SK-N-SH treated with all-trans-retinoic acid at 6 μM for 48 hours (cell line): ENCODE results near the gene MYLIP.

Experiments
- TF ChIP-seq, protein P1 (sequence below): fragments of 250-450 bp; sonication (Bioruptor Pico); IDR thresholded peaks from 2 replicates; pipeline ENCODE4 v1.5.1; 2020; ENCODE audit warnings: low read depth, mild to moderate bottlenecking, moderate library complexity
- TF ChIP-seq, protein P2 (sequence below): fragments of 250-450 bp; sonication (Bioruptor Pico); IDR thresholded peaks from 2 replicates; pipeline ENCODE4 v1.8.0; 2020; ENCODE audit warnings: mild to moderate bottlenecking, moderate library complexity, borderline replicate concordance
- TF ChIP-seq, protein P3 (sequence below): fragments of 250-450 bp; sonication (Bioruptor Pico); IDR thresholded peaks from 2 replicates; pipeline ENCODE4 v1.8.0; 2021; ENCODE audit warnings: low read depth, mild to moderate bottlenecking, moderate library complexity, borderline replicate concordance

DNA sequence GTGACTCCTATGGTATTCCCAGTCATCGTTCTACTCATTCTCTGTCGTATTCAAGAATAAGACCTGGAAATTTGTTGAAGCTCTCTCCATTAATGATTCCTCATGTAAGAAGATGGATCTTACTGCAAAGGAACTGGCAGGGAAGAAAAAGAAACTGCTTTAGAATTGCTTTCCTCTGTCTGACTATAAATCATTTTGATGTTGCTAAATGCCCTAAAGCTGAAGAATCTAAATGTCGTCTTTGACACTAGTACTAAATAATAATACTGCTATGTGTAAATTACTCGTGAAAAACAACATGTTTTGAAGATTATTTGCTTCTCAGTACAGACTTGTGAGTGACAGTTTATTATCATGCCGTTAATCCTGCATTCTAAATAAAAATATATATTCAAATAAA, 20.5 kb upstream of the MYLIP start:
- TF ChIP-seq, protein P1, sequence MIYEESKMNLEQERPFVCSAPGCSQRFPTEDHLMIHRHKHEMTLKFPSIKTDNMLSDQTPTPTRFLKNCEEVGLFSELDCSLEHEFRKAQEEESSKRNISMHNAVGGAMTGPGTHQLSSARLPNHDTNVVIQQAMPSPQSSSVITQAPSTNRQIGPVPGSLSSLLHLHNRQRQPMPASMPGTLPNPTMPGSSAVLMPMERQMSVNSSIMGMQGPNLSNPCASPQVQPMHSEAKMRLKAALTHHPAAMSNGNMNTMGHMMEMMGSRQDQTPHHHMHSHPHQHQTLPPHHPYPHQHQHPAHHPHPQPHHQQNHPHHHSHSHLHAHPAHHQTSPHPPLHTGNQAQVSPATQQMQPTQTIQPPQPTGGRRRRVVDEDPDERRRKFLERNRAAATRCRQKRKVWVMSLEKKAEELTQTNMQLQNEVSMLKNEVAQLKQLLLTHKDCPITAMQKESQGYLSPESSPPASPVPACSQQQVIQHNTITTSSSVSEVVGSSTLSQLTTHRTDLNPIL (CRISPR knock-in tag), result no peak
- TF ChIP-seq, protein P2, sequence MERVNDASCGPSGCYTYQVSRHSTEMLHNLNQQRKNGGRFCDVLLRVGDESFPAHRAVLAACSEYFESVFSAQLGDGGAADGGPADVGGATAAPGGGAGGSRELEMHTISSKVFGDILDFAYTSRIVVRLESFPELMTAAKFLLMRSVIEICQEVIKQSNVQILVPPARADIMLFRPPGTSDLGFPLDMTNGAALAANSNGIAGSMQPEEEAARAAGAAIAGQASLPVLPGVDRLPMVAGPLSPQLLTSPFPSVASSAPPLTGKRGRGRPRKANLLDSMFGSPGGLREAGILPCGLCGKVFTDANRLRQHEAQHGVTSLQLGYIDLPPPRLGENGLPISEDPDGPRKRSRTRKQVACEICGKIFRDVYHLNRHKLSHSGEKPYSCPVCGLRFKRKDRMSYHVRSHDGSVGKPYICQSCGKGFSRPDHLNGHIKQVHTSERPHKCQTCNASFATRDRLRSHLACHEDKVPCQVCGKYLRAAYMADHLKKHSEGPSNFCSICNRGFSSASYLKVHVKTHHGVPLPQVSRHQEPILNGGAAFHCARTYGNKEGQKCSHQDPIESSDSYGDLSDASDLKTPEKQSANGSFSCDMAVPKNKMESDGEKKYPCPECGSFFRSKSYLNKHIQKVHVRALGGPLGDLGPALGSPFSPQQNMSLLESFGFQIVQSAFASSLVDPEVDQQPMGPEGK (CRISPR knock-in tag), result no peak
- TF ChIP-seq, protein P3, sequence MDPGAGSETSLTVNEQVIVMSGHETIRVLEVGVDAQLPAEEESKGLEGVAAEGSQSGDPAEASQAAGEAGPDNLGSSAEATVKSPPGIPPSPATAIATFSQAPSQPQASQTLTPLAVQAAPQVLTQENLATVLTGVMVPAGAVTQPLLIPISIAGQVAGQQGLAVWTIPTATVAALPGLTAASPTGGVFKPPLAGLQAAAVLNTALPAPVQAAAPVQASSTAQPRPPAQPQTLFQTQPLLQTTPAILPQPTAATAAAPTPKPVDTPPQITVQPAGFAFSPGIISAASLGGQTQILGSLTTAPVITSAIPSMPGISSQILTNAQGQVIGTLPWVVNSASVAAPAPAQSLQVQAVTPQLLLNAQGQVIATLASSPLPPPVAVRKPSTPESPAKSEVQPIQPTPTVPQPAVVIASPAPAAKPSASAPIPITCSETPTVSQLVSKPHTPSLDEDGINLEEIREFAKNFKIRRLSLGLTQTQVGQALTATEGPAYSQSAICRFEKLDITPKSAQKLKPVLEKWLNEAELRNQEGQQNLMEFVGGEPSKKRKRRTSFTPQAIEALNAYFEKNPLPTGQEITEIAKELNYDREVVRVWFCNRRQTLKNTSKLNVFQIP (CRISPR knock-in tag), result no peak
